A549 (cell line): Measurements from ENCODE around the gene ZNF180. TPM values are rescaled to one million over a fixed set of nuclear protein-coding genes. Genes with fewer than 3 reads are reported as not detected.
"Not testable (repeated sequence)": the region's sequence is repeated elsewhere in the genome, so short reads cannot be mapped to it uniquely, and the experiment has no call there.

Source experiments
- ATAC-seq, 2 experiments: fragments of 200-7000 bp in 1 of 2; fragments of >200 bp in 1 of 2; cut with Nextera tagmentation in 1 of 2; cut with Tn5 transposase in 1 of 2; 3 replicates each; pipeline versions ENCODE4 v1.8.0 to v1.9.1; 2018 to 2020; ENCODE audit warnings: mild to moderate bottlenecking in 1 of 2, moderate library complexity in 1 of 2
- CTCF ChIA-PET: fragments of 300-600 bp; sonication (Branson Sonifier 250); formaldehyde crosslinking; extraction: SDS; loops from one replicate; lab custom pipeline; 2021; ENCODE audit warnings: antibody characterized with exemption, inconsistent platforms; lab: Yijun Ruan, JAX
- POLR2A ChIA-PET: fragments of 350-600 bp; formaldehyde crosslinking; extraction: SDS; loops from one replicate; lab custom pipeline; 2021; ENCODE audit warnings: antibody characterized with exemption, inconsistent platforms; lab: Yijun Ruan, JAX
- DNase-seq, 2 experiments: peaks; one replicate each; pipeline versions ENCODE4 v3.0.0 to v3.0.0-alpha.2; 2011 to 2016; ENCODE audit warnings: low read depth in 1 of 2, low spot score in 1 of 2
- FAIRE-seq: peaks from 2 replicates; lab custom pipeline; 2011; peaks lifted over from hg19 to GRCh38; lab: Jason Lieb, UNC
- H3K27ac ChIP-seq, 2 experiments: fragments of >200 bp; sonication (Bioruptor Twin); formaldehyde crosslinking; 3 replicates each; pipeline ENCODE4 v1.5.1; 2016 to 2017
- H3K4me1 ChIP-seq: fragments of >200 bp; sonication (Bioruptor Twin); formaldehyde crosslinking; 3 replicates; pipeline ENCODE4 v1.6.1; 2016
- H3K4me2 ChIP-seq: fragments of >200 bp; sonication (Bioruptor Twin); formaldehyde crosslinking; 3 replicates; pipeline ENCODE4 v1.6.1; 2016
- H3K4me3 ChIP-seq: fragments of >200 bp; sonication (Bioruptor Twin); formaldehyde crosslinking; 3 replicates; pipeline ENCODE4 v1.5.1; 2016
- H3K9me3 ChIP-seq: fragments of >200 bp; sonication (Bioruptor Twin); formaldehyde crosslinking; 3 replicates; pipeline ENCODE4 v1.6.1; 2016
- CBX2 ChIP-seq: fragments of 200-600 bp; sonication (generic); IDR thresholded peaks from 2 replicates; pipeline ENCODE4 v1.6.1; 2016; ENCODE audit warnings: low read depth, mild to moderate bottlenecking, borderline replicate concordance
- CTCF ChIP-seq: fragments of >200 bp; sonication (Bioruptor Twin); formaldehyde crosslinking; IDR thresholded peaks from 3 replicates; pipeline ENCODE4 v1.5.1; 2016
- FOXS1 ChIP-seq: fragments of 250-450 bp; sonication (Bioruptor Pico); IDR thresholded peaks from 2 replicates; pipeline ENCODE4 v1.5.0; 2020; ENCODE audit warnings: mild to moderate bottlenecking, moderate library complexity
- MAZ ChIP-seq: fragments of 150-350 bp; IDR thresholded peaks from 2 replicates; pipeline ENCODE4 v1.6.1; 2014; ENCODE audit warnings: antibody characterized with exemption, low read depth, low read length, borderline replicate concordance
- MYC ChIP-seq: IDR thresholded peaks from 2 replicates; pipeline ENCODE4 v1.6.1; 2012; ENCODE audit warnings: mild to moderate bottlenecking, inconsistent platforms, low read length, improper control_type of control experiment, borderline replicate concordance
- NR3C1 ChIP-seq: fragments of >200 bp; sonication (Bioruptor Twin); formaldehyde crosslinking; IDR thresholded peaks from 3 replicates; pipeline ENCODE4 v1.6.1; 2017
- PHF8 ChIP-seq: fragments of 200-600 bp; sonication (generic); IDR thresholded peaks from 2 replicates; pipeline ENCODE4 v1.6.1; 2016; ENCODE audit warnings: low read depth, mild to moderate bottlenecking, antibody characterized with exemption, moderate library complexity, borderline replicate concordance
- POLR2A ChIP-seq: IDR thresholded peaks from 2 replicates; pipeline ENCODE4 v1.6.1; 2012; ENCODE audit warnings: mild to moderate bottlenecking, low read length
- RARB ChIP-seq: fragments of 250-450 bp; sonication (Bioruptor Pico); IDR thresholded peaks from 2 replicates; pipeline ENCODE4 v1.8.0; 2021; ENCODE audit warnings: mild to moderate bottlenecking, moderate library complexity
- RNF2 ChIP-seq: fragments of 200-600 bp; sonication (generic); IDR thresholded peaks from 2 replicates; pipeline ENCODE4 v1.6.1; 2016; ENCODE audit warnings: low read depth, mild to moderate bottlenecking, antibody characterized with exemption, moderate library complexity, borderline replicate concordance
- SREBF2 ChIP-seq: fragments of 450-650 bp; IDR thresholded peaks from 2 replicates; pipeline ENCODE4 v1.6.1; 2014; ENCODE audit warnings: mild to moderate bottlenecking, moderate library complexity
- ZFP36 ChIP-seq: fragments of 450-650 bp; IDR thresholded peaks from 2 replicates; pipeline ENCODE4 v1.6.1; 2014; ENCODE audit warnings: borderline replicate concordance; ENCODE audit not compliant: partially characterized antibody
- WGBS: methylation state at CpG from one replicate; pipeline ENCODE4 v1.1.6; 2017; ENCODE audit errors: missing lambda C conversion rate; 5-methylcytosine and 5-hydroxymethylcytosine counted together
- polyA plus RNA-seq, 4 experiments: library from polyadenylated mRNA; depleted of rRNA in 3 of 4; stranded (reverse); fragments of >200 nt; fragmentation: RNase III in 1 of 4; extraction: RNeasy Plus Mini Kit Qiagen cat#74134 plus additional on column Dnase treatment in 1 of 4; gene quantifications; 2 replicates in 3 of 4; 3 replicates in 1 of 4; pipeline ENCODE4 v1.2.3, GENCODE V29; 2011 to 2017
- TF ChIP-seq, protein P1 (sequence below): IDR thresholded peaks from 2 replicates; pipeline ENCODE4 v1.6.1; 2012

Gene ZNF180
- polyA plus RNA-seq, 2 of the 4 experiments (the other 2 are of a cell fraction) = 4.1 to 8.1 TPM

DNA sequence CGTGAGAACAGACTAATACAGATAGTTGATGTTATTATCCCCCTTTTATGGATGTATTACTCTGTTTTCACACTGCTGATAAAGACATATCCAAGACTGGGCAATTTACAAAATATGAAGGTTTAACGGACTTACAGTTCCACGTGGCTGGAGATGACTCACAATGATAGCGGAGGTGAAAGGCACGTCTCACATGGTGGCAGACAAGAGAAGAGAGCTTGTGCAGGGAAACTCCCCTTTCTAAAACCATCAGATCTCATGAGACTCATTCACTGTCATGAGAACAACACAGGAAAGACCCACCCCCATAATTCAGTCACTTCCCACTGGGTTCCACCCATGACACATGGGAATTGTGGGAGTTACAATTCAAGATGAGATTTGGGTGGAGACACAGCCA lies 31.6 kb downstream of the ZNF180 start:
- H3K4me3 ChIP-seq, H3K4me2 ChIP-seq, H3K4me1 ChIP-seq, ATAC-seq, DNase-seq, H3K27ac ChIP-seq, FAIRE-seq, CTCF ChIA-PET, POLR2A ChIA-PET: not testable (repeated sequence)
- TF ChIP-seq ZFP36 = peak; percentile 56
- WGBS = 22% methylated on average over 5 of the region's 5 CpGs
- H3K9me3 ChIP-seq = peaks cover 90% of the 10 kb centered on the region

DNA sequence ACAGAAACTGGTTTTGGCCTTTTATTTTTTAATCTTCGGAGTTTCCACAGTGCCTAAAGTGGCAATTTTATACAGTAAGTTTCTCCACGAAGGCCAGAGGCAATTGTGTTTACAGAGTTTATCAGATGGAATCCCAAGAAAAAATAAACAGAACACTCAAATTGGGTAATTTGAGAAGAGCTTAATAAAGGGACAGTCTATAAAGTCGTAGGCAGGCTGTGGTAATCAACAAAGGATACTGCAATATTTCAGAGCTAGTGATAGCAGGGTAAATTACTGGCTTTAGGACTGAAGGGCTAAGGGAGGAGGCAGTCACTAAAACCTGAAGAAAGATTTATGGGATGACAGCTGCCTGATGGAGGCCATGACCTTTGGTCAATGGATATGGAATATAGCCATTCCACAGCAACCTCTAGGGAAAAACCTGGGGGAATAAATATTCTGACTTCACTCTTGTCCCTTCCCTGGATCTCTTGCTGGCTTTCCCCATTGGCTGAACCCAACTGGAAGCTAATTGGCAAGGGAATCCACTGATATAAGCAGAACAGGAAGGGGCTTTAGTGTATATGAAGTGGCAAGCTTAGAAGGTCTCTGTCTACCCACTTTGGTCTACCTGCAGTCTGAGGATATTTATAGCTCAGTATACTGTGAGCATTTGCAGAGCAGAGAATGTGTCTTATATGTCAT lies 37.6 kb downstream of the ZNF180 start:
- H3K4me3 ChIP-seq, H3K4me1 ChIP-seq, CTCF ChIA-PET, FAIRE-seq, POLR2A ChIA-PET, H3K27ac ChIP-seq, DNase-seq, H3K4me2 ChIP-seq, ATAC-seq: not testable (repeated sequence)
- 5% methylated on average over 3 of the region's 3 CpGs for WGBS
- H3K9me3 ChIP-seq = peaks cover 62% of the 10 kb centered on the region

GRCh38 chr19:44456016-44456415 lies 44.3 kb downstream of the ZNF180 start:
- CTCF ChIA-PET, ATAC-seq, H3K4me2 ChIP-seq, H3K4me3 ChIP-seq, H3K27ac ChIP-seq, DNase-seq, FAIRE-seq, H3K4me1 ChIP-seq, POLR2A ChIA-PET: not testable (repeated sequence)
- WGBS = 49% methylated on average over 11 of the region's 13 CpGs
- H3K9me3 ChIP-seq = peaks cover 70% of the 10 kb centered on the region

DNA sequence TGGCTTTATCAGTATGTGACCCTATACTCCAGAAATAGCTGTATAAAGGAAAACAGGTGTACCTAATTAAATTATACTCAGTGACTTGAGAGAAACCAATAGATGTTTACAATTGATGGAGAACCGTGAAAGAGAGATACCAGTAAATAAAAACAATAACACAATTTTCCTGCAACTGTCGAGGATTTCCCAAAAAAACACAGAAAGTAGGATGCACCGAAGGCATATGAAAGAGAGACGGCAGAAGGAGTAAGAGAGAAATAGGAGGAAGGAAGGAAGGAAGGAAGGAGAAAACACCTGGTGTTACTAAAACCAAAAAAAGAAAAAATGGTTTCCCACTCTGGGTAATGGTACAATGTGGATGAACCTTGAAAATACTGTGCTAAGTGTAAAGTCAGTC lies 45.2 kb downstream of the ZNF180 start:
- POLR2A ChIA-PET = no interaction called here
- no peak for FAIRE-seq
- ATAC-seq = peak in 1 of 2 experiments; percentile 76; a peak in 2 of 6 replicates
- Histone ChIP-seq H3K27ac (no peak overlapping the region), H3K4me2 (no peak overlapping the region), H3K4me3 (no peak overlapping the region), H3K9me3 (peaks cover 79% of the 10 kb centered on the region), H3K4me1 (no peaks in the 10 kb centered on the region)
- CTCF ChIA-PET = interaction anchor here (0.8 kb wide), 1 partner anchor 148 kb away, joined by 3 read pairs; no protein-coding TSS in a partner anchor
- DNase-seq = peak in 1 of 2 experiments; percentile 26
- 40% methylated on average over 4 of the region's 4 CpGs for WGBS
- TF ChIP-seq SREBF2 (no peak), MAZ (no peak), PHF8 (no peak), FOXS1 (CRISPR knock-in tag) (no peak), NR3C1 (no peak), RNF2 (no peak), MYC (no peak)
- TF ChIP-seq, protein P1, sequence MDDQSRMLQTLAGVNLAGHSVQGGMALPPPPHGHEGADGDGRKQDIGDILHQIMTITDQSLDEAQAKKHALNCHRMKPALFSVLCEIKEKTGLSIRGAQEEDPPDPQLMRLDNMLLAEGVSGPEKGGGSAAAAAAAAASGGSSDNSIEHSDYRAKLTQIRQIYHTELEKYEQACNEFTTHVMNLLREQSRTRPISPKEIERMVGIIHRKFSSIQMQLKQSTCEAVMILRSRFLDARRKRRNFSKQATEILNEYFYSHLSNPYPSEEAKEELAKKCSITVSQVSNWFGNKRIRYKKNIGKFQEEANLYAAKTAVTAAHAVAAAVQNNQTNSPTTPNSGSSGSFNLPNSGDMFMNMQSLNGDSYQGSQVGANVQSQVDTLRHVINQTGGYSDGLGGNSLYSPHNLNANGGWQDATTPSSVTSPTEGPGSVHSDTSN = no peak

- 11% methylated on average over 4 of the region's 4 CpGs for WGBS
- ChIA-PET POLR2A (no interaction called here), CTCF (no interaction called here)
- Histone ChIP-seq H3K4me1 (no peaks in the 10 kb centered on the region), H3K27ac (no peak overlapping the region), H3K4me2 (no peak overlapping the region), H3K9me3 (peaks cover 92% of the 10 kb centered on the region), H3K4me3 (no peak overlapping the region)
- no peak for ATAC-seq
- no peak for DNase-seq
- TF ChIP-seq RNF2 (no peak), POLR2A (no peak), PHF8 (no peak), RARB (CRISPR knock-in tag) (no peak), CTCF (no peak), CBX2 (no peak)
- TF ChIP-seq, protein P1 = no peak
- no peak for FAIRE-seq
Measured at GRCh38 chr19:44452367-44452766, 48.0 kb downstream of the ZNF180 start.
